Measurements from ENCODE around the gene PIP5K1B.

PIP5K1B gene

DNA sequence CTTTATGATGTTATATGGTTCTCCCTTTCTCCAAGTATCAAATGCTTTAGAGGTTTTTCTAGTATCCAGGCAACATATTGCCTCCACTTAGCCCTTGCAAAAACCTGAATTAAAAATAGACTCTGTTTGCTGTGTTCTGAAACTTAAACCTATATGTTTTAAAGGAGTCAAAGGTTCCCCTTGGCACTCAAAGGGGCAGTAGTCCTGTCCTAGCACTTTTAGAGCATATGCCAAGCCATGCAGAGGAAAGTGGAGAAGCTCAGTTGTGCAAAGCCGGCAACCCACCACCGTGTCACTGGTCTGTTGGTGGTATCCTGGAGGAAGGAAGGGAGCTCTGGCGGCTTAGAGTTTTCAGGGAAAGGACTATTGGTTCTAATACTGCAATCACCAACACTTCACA, 154.3 kb downstream of the PIP5K1B start:
- DNase-seq (ENCODE audit: low spot score), result no peak

GRCh38 chr9:68860419-68860818, 155.4 kb downstream of the PIP5K1B start:
- DNase-seq (ENCODE audit: low spot score), result no peak

- no peak for DNase-seq (ENCODE audit: low spot score)
These were observed 156.4 kb downstream of the PIP5K1B start for GRCh38 chr9:68861436-68861835.

DNA sequence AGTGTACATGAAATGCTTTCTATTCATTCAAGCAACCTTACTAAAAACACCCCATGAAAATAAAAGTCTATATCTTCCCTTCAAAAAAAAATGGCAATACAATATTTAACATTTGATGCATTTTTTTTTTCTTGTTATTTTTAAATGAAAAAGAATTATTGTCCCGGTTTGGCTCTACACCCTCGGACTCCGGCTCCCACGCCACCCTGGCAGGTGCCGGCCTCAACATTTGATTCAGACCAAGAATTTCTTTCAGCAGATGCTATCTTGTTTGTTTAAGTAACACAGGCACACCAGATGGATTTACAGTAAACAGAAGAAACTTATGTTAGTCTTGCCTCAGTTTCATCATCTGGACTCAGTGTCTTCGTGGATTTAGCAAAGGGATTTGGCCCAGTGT, 162.0 kb downstream of the PIP5K1B start:
- DNase-seq (ENCODE audit: low spot score), result no peak

DNA sequence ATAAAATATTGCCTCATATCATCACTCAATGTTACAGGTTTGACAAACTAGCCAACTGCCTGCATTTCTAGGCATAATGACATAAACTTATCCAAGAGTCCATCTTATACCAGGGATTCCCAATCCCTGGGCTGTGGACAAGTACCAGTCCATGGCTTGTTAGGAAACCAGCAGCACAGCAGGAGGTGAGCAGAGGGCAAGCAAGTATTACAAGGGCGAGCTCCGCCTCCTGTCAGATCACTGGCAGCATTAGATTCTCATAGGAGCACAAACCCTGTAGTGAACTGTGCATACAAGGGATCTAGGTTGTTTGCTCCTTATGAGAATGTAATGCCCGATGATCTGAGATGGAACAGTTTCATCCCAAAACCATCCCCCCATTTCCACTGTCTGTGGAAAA, 164.0 kb downstream of the PIP5K1B start:
- DNase-seq (ENCODE audit: low spot score), result no peak

DNA sequence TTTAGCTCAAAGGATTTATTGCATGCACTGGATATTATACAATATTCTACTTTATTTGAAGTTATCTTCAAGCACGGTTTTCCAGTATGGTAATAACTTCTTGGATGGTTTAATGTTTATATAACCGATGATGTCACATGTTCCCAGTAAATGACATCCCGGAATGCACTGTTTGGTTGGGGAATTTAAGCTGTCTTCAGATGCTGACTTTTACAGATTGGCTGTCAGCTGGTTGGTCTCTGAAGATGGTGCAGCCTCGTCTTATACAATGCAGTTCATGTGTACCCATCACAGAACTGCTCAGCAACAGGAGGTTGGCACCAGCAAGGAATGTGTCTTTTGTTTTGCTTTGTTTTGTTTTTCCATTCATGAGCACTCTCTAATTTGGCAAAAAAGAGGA, 165.0 kb downstream of the PIP5K1B start:
- no peak for DNase-seq (ENCODE audit: low spot score)

DNA sequence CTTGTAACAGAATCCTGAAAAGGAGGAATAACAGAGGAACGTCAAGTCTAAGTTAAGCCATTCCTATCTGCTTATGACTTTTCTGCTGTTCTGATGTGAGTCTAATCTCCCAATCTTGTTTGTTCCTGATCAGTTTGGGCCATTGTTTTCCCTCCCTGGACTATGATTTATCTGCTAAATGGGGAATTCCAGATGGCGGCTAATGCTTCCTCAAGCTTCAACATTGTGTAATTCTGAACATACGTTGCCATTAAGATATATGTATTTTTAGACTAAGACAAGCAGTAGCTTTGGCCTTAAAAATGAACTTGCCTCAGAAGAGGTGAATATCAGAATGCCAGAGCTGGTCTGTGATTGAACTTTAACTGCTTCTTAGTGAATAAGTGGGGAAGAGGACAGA, 166.2 kb downstream of the PIP5K1B start:
- DNase-seq (ENCODE audit: low spot score), result no peak

DNA sequence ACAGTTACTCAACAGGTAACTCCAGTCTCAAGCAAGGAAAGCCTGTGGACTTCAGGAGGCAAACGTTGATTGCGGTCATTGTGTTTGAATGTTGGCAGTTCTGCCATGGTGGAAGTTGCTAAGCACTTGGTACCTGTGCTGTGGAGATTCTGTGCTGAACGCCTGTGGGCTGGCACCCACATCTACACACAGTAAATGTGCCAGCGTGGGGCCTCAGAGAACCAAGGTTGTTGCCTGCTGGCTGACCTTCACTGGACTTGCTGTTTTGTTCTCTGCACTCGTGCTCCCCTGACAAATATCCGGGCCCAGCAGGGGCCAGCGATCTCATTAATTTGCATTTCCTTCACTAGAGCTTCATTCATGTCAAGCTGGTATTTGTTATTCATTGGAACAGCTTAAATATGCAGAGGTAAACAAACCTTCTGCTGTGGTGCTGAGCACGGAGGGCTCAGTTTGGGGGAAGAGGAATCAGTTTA, 167.0 kb downstream of the PIP5K1B start:
- no peak for DNase-seq (ENCODE audit: low spot score)

GRCh38 chr9:68873179-68873578, 168.1 kb downstream of the PIP5K1B start:
- DNase-seq (ENCODE audit: low spot score), result no peak

GRCh38 chr9:68876273-68876672, 171.2 kb downstream of the PIP5K1B start:
- no peak for DNase-seq (ENCODE audit: low spot score)

DNA sequence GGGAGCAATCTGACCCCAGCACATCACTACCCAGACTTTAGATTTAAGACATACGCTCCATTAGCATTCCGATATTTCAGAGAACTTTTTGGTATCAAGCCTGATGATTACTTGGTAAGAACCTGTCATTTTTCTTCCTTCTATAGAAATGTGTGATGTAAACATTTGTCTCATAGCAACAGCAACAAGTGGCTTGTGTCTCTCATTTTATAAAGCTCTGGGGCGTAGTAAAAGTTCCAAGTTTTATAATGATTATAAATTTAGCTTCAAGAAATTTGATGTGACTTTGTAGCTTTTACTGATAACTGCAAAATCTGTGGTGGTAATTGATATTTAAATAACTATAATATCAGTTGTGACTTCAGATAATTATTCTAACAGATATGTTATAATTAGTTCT, 171.6 kb downstream of the PIP5K1B start:
- DNase-seq (ENCODE audit: low spot score), result no peak

DNA sequence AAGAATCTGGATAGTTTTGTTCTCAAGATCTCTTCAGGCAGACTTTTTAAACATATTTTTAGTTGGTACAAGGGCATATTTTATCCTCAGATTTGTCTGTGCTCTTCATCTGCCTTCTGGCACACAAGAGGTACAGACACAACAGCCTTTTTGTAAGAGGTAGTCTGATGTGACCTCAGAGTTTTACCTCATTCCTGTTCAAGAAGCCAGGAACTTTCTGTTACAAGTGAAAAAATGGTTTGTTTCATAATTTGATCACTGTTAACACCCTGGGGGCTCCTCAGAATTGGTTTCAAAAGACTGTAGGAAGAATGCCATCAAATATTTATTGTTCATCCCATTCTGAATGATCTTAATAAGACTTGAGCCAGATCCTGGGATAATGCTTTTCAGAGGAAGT, 172.2 kb downstream of the PIP5K1B start:
- no peak for DNase-seq (ENCODE audit: low spot score)

DNA sequence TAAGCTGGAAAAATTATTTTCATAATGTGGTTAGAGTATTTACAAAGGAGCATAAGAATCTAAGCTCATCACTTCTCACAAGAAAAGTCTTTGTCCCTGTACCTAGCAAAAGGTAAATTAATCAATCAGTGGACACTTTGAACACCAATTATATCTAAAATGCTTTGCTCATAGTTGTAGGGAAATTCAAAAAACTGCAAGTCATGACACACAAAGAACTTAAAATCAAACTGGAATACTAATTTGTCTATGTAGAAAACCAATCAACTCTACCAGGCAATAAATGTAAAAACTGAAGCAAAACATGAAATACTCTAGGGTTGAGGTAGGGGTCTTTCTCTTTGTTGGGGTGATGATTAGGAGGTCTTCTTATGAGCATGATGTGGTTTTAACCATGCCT, 173.4 kb downstream of the PIP5K1B start:
- no peak for DNase-seq (ENCODE audit: low spot score)

DNA sequence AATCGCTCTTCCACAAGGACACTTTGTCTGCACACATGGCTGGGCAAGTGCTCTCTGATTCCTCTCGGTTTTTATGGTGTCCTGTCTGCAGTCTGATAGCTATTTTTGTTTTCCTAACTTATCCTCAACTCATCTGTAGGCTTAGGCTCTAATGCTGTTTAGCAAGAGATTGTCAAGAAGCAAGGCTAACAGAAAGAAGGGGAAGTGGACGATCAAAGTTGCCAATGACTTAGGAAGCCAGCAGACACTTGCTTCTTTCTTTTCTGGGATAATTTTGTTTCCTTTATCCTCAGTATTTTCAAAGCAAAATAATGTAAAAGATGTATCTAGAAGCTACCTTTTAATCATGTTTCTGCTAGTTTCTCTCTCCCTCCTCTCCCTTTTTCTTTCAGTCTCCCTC, 178.2 kb downstream of the PIP5K1B start:
- no peak for DNase-seq (ENCODE audit: low spot score)

- no peak for DNase-seq (ENCODE audit: low spot score)
These were observed 182.2 kb downstream of the PIP5K1B start for GRCh38 chr9:68887232-68887631.

- DNase-seq (ENCODE audit: low spot score), result no peak
These were observed 189.5 kb downstream of the PIP5K1B start for GRCh38 chr9:68894502-68894901.

DNA sequence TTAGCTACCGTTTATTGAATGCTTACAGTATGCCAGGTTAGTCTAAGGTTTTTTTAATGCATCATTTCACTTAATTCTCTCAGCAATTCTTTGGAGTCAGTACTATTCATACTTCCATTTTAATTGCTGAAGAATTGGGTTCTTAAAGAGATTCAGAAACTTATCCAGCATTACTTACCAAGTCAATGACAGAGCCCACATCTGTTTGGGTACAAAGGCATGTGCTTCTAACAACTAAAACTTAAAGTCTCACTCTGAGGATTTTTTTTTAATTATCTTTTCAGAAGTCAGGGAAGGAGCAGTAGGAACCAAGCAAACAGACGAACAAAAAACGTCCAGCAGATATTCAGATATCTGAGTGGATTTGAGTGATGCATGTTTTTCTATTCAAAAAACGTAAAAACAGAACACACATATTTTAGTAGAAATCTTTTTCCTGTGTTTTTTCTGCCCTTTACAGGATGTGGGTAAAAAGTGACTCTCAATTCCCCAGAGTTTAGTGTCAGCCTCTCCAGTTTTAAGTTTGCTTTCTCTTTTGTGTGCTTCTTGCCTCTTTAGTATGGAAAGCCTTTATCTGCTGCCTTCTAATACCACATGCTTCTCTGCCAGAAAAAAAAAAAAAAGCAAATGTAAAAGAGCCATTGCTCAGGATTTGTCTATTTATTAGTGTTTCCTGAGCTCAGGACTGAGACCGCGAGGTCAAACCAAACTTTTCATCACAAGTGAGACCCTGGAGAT, 190.9 kb downstream of the PIP5K1B start:
- no peak for DNase-seq (ENCODE audit: low spot score)

GRCh38 chr9:68896486-68896885, 191.4 kb downstream of the PIP5K1B start:
- DNase-seq (ENCODE audit: low spot score), result no peak

DNA sequence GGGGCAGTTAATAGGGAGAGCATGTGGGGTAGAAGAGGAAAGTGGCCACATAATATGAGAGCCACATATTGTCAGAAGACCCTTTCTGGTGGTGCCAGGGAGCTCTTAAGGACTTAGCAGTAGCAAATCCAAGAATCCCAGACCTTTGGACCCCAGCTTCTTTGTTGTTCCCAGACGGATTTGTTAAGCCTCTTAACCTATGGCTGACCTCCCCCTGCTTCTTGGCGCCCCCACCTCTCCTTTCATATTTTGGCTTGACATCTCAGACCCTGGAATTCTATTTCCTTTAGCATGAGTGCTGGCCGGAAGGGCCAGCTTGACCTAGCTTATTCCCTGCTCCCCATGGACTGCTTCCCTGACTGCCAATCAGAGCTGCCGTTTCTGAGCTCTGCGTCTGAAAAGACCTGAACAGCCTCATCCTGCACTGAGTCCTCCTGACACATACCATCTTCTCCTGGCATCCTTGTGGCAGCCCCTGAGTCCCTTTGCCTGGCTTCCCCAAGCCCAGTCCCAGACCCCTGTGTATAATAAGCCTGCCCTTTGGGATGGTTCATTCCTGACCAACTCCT, 192.6 kb downstream of the PIP5K1B start:
- no peak for DNase-seq (ENCODE audit: low spot score)

- no peak for DNase-seq (ENCODE audit: low spot score)
These were observed 193.9 kb downstream of the PIP5K1B start for GRCh38 chr9:68898781-68899439.

GRCh38 chr9:68904454-68904853, 199.4 kb downstream of the PIP5K1B start:
- DNase-seq (ENCODE audit: low spot score), result no peak

- no peak for DNase-seq (ENCODE audit: low spot score)
These were observed 200.1 kb downstream of the PIP5K1B start for GRCh38 chr9:68905129-68905528.

DNA sequence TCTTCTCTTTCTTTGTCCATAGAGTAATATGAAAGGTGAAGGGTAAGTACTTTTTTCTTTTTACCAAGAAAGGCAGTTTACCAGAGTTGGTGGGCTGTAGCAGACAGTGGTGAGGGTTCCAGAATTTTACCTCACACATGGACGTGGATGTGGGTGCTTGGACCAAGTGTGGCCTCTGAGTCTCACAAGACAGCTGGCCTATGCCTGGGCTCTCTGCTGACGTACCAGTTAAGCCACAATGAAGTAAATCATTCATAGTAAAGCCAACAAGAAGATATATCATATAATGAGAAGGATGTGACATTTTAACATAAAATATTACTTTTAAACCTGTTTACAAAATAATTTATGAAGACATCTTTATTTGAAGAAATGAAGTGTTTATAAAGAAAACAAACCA, 202.9 kb downstream of the PIP5K1B start:
- DNase-seq (ENCODE audit: low spot score), result no peak
